HCT116 (cell line): ENCODE data around the gene RNF121. TPM values are rescaled to one million over a fixed set of nuclear protein-coding genes. Genes with fewer than 3 reads are reported as not detected.

Experiments used
- ATAC-seq: fragments of 200-7000 bp; cut with Tn5 transposase; 2 replicates; pipeline ENCODE4 v1.9.1; 2020; ENCODE audit warnings: mild to moderate bottlenecking, moderate library complexity
- Bru-seq: library from RNA; stranded (reverse); fragments of 400-500 nt; gene quantifications from one replicate; lab custom pipeline; 2021; lab: Mats Ljungman, UMichigan
- BruChase-seq, 2 experiments: library from RNA; stranded (reverse); fragments of 400-500 nt; gene quantifications; one replicate each; lab custom pipeline; 2021; lab: Mats Ljungman, UMichigan
- BruUV-seq: library from RNA; stranded (reverse); fragments of 400-500 nt; replicated peaks from 2 replicates; lab custom pipeline; 2021; lab: Mats Ljungman, UMichigan
- CTCF ChIA-PET: fragments of 300-600 bp; sonication (Branson Sonifier 250); formaldehyde crosslinking; loops from one replicate; lab custom pipeline; 2021; ENCODE audit warnings: antibody characterized with exemption; lab: Charles Lee
- POLR2A ChIA-PET: fragments of 300-600, 350-600 bp; sonication (Branson Sonifier 250); formaldehyde crosslinking; loops from one replicate; lab custom pipeline; 2021; ENCODE audit warnings: antibody characterized with exemption; lab: Charles Lee
- RAD21 ChIA-PET, 2 experiments: fragments of 300-600 bp; sonication (Branson Sonifier 250); formaldehyde crosslinking; loops; one replicate each; lab custom pipeline; 2023; ENCODE audit warnings: low total read pairs in 2 of 2; ENCODE audit not compliant: uncharacterized antibody in 2 of 2, unreplicated experiment in 2 of 2, low non-redundant PET in 1 of 2; lab: Charles Lee
- DNase-seq: peaks from one replicate; pipeline ENCODE4 v3.0.0-alpha.2; 2010; ENCODE audit warnings: low read depth, low spot score
- H2AFZ ChIP-seq: fragments of 200-600 bp; shearing (Covaris generic), sonication (generic); 2 replicates; pipeline ENCODE4 v1.6.1; 2017; ENCODE audit warnings: low read depth, mixed run types, mixed read lengths, antibody characterized with exemption, low read length; ENCODE audit not compliant: poor library complexity, severe bottlenecking
- H3K27ac ChIP-seq: 2 replicates; pipeline ENCODE4 v1.5.1; 2012; ENCODE audit warnings: low read depth, low read length
- H3K27me3 ChIP-seq: fragments of 200-600 bp; sonication (generic); 2 replicates; pipeline ENCODE4 v1.6.1; 2016; ENCODE audit warnings: mixed run types, low read length, mixed read lengths; ENCODE audit not compliant: insufficient read depth
- H3K36me3 ChIP-seq, 2 experiments: fragments of 200-500 bp in 1 of 2; fragments of 200-600 bp in 1 of 2; sonication (Bioruptor generic) in 1 of 2; sonication (generic) in 1 of 2; 2 replicates each; pipeline versions ENCODE4 v1.5.1 to v1.6.1; 2014 to 2016; ENCODE audit warnings: low read length in 2 of 2, inconsistent platforms in 1 of 2, mixed read lengths in 1 of 2, mixed run types in 1 of 2; ENCODE audit not compliant: insufficient read depth in 2 of 2, control insufficient read depth in 1 of 2
- H3K4me1 ChIP-seq, 2 experiments: fragments of 200-600 bp in 1 of 2; sonication (generic) in 1 of 2; 2 replicates each; pipeline versions ENCODE4 v1.5.1 to v1.6.1; 2012 to 2017; ENCODE audit warnings: low read length in 2 of 2, inconsistent platforms in 1 of 2, mild to moderate bottlenecking in 1 of 2, mixed read lengths in 1 of 2, mixed run types in 1 of 2, moderate library complexity in 1 of 2; ENCODE audit not compliant: insufficient read depth in 2 of 2, control insufficient read depth in 1 of 2
- H3K4me2 ChIP-seq: fragments of 200-600 bp; sonication (generic); 2 replicates; pipeline ENCODE4 v1.6.1; 2017; ENCODE audit warnings: mixed run types, low read length, mixed read lengths
- H3K4me3 ChIP-seq, 2 experiments: fragments of 200-600 bp in 1 of 2; sonication (generic) in 1 of 2; replicated peaks in 1 of 2; 2 replicates each; pipeline ENCODE4 v1.5.1; 2011 to 2016; ENCODE audit warnings: low read length in 2 of 2, control low read depth in 1 of 2, low read depth in 1 of 2, mild to moderate bottlenecking in 1 of 2, mixed read lengths in 1 of 2, mixed run types in 1 of 2
- H3K79me2 ChIP-seq: fragments of 200-600 bp; sonication (generic); 2 replicates; pipeline ENCODE4 v1.6.1; 2017; ENCODE audit warnings: mild to moderate bottlenecking, mixed run types, low read length, moderate library complexity, mixed read lengths; ENCODE audit not compliant: insufficient read depth
- H3K9ac ChIP-seq: fragments of 200-600 bp; sonication (generic); 2 replicates; pipeline ENCODE4 v1.6.1; 2016; ENCODE audit warnings: low read length, mixed read lengths
- H3K9me2 ChIP-seq: fragments of 200-600 bp; sonication (generic), shearing (Covaris generic); 2 replicates; pipeline ENCODE4 v1.6.1; 2017; ENCODE audit warnings: mixed run types, mild to moderate bottlenecking, moderate library complexity; ENCODE audit not compliant: insufficient read depth
- H3K9me3 ChIP-seq, 2 experiments: fragments of 200-500 bp in 1 of 2; fragments of 200-600 bp in 1 of 2; sonication (Bioruptor generic) in 1 of 2; sonication (generic) in 1 of 2; 2 replicates each; pipeline ENCODE4 v1.6.1; 2014 to 2017; ENCODE audit warnings: low read length in 2 of 2, mixed read lengths in 2 of 2, inconsistent platforms in 1 of 2, low read depth in 1 of 2, mild to moderate bottlenecking in 1 of 2, mixed run types in 1 of 2, moderate library complexity in 1 of 2; ENCODE audit not compliant: control insufficient read depth in 1 of 2, insufficient read depth in 1 of 2
- H4K20me1 ChIP-seq: fragments of 200-600 bp; sonication (generic), shearing (Covaris generic); 2 replicates; pipeline ENCODE4 v1.6.1; 2017; ENCODE audit warnings: mixed run types, mild to moderate bottlenecking, moderate library complexity; ENCODE audit not compliant: insufficient read depth
- CBX3 ChIP-seq: IDR thresholded peaks from 2 replicates; pipeline ENCODE4 v1.6.1; 2012; ENCODE audit warnings: low read depth
- CEBPB ChIP-seq: IDR thresholded peaks from 2 replicates; pipeline ENCODE4 v1.6.1; 2012; ENCODE audit warnings: low read depth
- EGR1 ChIP-seq: IDR thresholded peaks from 2 replicates; pipeline ENCODE4 v1.6.1; 2012; ENCODE audit warnings: low read depth
- ELF1 ChIP-seq: IDR thresholded peaks from 2 replicates; pipeline ENCODE4 v1.6.1; 2012; ENCODE audit warnings: low read depth, borderline replicate concordance
- EZH2 ChIP-seq: fragments of 200-600 bp; sonication (generic); IDR thresholded peaks from 2 replicates; pipeline ENCODE4 v1.6.1; 2017; ENCODE audit warnings: antibody characterized with exemption, mixed run types
- EZH2phosphoT487 ChIP-seq: fragments of 200-600 bp; IDR thresholded peaks from 2 replicates; pipeline ENCODE4 v1.6.1; 2018; ENCODE audit warnings: antibody characterized with exemption, borderline replicate concordance
- FOSL1 ChIP-seq: IDR thresholded peaks from 2 replicates; pipeline ENCODE4 v1.6.1; 2012; ENCODE audit warnings: low read depth
- JUND ChIP-seq: IDR thresholded peaks from 2 replicates; pipeline ENCODE4 v1.6.1; 2012
- POLR2A ChIP-seq: IDR thresholded peaks from 2 replicates; pipeline ENCODE4 v1.7.0; 2011; ENCODE audit warnings: borderline replicate concordance; ENCODE audit not compliant: insufficient read depth, insufficient read length; ENCODE audit errors: extremely low read depth
- POLR2AphosphoS5 ChIP-seq: IDR thresholded peaks from 2 replicates; pipeline ENCODE4 v1.6.1; 2011; ENCODE audit warnings: mild to moderate bottlenecking, low read depth, low read length, moderate library complexity
- RAD21 ChIP-seq: IDR thresholded peaks from 2 replicates; pipeline ENCODE4 v1.6.1; 2012; ENCODE audit warnings: low read depth, mild to moderate bottlenecking
- SIN3A ChIP-seq: IDR thresholded peaks from 2 replicates; pipeline ENCODE4 v1.6.1; 2012; ENCODE audit warnings: low read depth
- SP1 ChIP-seq: IDR thresholded peaks from 2 replicates; pipeline ENCODE4 v1.6.1; 2012; ENCODE audit warnings: low read depth
- SRF ChIP-seq: IDR thresholded peaks from 2 replicates; pipeline ENCODE4 v1.6.1; 2012; ENCODE audit warnings: low read depth
- TCF7L2 ChIP-seq: IDR thresholded peaks from 2 replicates; pipeline ENCODE4 v1.7.0; 2011; ENCODE audit warnings: borderline replicate concordance, inconsistent platforms; ENCODE audit not compliant: insufficient read depth, insufficient read length; ENCODE audit errors: extremely low read depth
- YY1 ChIP-seq: IDR thresholded peaks from 2 replicates; pipeline ENCODE4 v1.6.1; 2011; ENCODE audit warnings: low read length, low read depth, moderate library complexity, mild to moderate bottlenecking; ENCODE audit not compliant: insufficient replicate concordance; ENCODE audit errors: extremely low read depth
- ZFX ChIP-seq: fragments of 450-650 bp; IDR thresholded peaks from 2 replicates; pipeline ENCODE4 v1.6.1; 2017
- ZNF274 ChIP-seq: fragments of 200-500 bp; sonication (Bioruptor generic); IDR thresholded peaks from 2 replicates; pipeline ENCODE4 v1.6.1; 2014; ENCODE audit warnings: mild to moderate bottlenecking, low read depth, low read length, inconsistent platforms
- intact Hi-C: fragments of 100-400 bp; cut with micrococcal nuclease; formaldehyde crosslinking; loops from 2 replicates; pipeline ENCODE4 v1.10.0; 2022
- long read RNA-seq: library from polyadenylated mRNA; unstranded; transcript quantifications from one replicate; pipeline ENCODE4 v2.0.0, GENCODE V29; 2021; ENCODE audit not compliant: unreplicated experiment
- polyA plus RNA-seq: library from polyadenylated mRNA; unstranded; fragments of >200 nt; gene quantifications from 2 replicates; pipeline ENCODE4 v1.2.1, GENCODE V29; 2012; ENCODE audit warnings: missing spikeins
- total RNA-seq: library from RNA; stranded (reverse); gene quantifications from one replicate; pipeline ENCODE4 v1.2.1, GENCODE V29; 2021; ENCODE audit not compliant: unreplicated experiment
- TF ChIP-seq, protein P1 (sequence below): IDR thresholded peaks from 2 replicates; pipeline ENCODE4 v1.6.1; 2012
- TF ChIP-seq, protein P2 (sequence below): IDR thresholded peaks from 2 replicates; pipeline ENCODE4 v1.6.1; 2012
- TF ChIP-seq, protein P3 (sequence below), 3 experiments: fragments of 200-600 bp in 1 of 3; sonication (generic) in 1 of 3; IDR thresholded peaks in 2 of 3; conservative IDR thresholded peaks in 1 of 3; 2 replicates each; pipeline ENCODE4 v1.5.1; 2012 to 2017; ENCODE audit warnings: low read depth in 2 of 3, low read length in 2 of 3, antibody characterized with exemption in 1 of 3, borderline replicate concordance in 1 of 3, control low read depth in 1 of 3, mild to moderate bottlenecking in 1 of 3, mixed read lengths in 1 of 3, mixed run types in 1 of 3, moderate library complexity in 1 of 3; ENCODE audit not compliant: insufficient read depth in 1 of 3
- TF ChIP-seq, protein P4 (sequence below): IDR thresholded peaks from 2 replicates; pipeline ENCODE4 v1.6.1; 2011; ENCODE audit warnings: mild to moderate bottlenecking, low read length, moderate library complexity; ENCODE audit not compliant: insufficient replicate concordance; ENCODE audit errors: extremely low read depth

The RNF121 gene
- total RNA-seq (24.5 TPM), Bru-seq, nascent RNA (percentile 75 among the genes with signal in this experiment), BruChase-seq, experiment 1, labeled RNA remaining after a 6-hour chase (percentile 73 among the genes with signal in this experiment), BruChase-seq, experiment 2, labeled RNA remaining after a 2-hour chase (percentile 73 among the genes with signal in this experiment)
- polyA plus RNA-seq = 25.6 and 30.2 TPM in 2 replicates
- long read RNA-seq, partial matches to known transcripts = 5 of 16 reads
- long read RNA-seq, other reads (novel, unspliced or antisense) = 6 of 16 reads

GRCh38 chr11:71928737-71929443 is at the start of gene RNF121:
Gene RNF121, plus strand, starts transcription at chr11:71929046. Its CDS starts 16 bp downstream, at chr11:71929062.
- ChIA-PET CTCF (interaction anchor here (1.2 kb wide), 1 partner anchor 65 kb away, joined by 3 read pairs; no protein-coding TSS in a partner anchor), RAD21 (interaction anchor here in 1 of 2 experiments (0.6 kb wide), 1 partner anchor 9 kb away, joined by 4 read pairs; no protein-coding TSS in a partner anchor), POLR2A (interaction anchor here (1.0 kb wide), 1 partner anchor 9 kb away, joined by 3 read pairs; no protein-coding TSS in a partner anchor)
- ATAC-seq (peak; percentile 93), DNase-seq (peak; percentile 91)
- Histone ChIP-seq H3K9ac (peak within 1 kb of the TSS; percentile 91), H3K4me3 (peak within 1 kb of the TSS; percentile 83 to 89), H3K4me1 (peaks cover 4 to 18% of the 10 kb centered on the region in 2 experiments), H3K4me2 (peak within 1 kb of the TSS; percentile 92), H4K20me1 (no peaks in the 10 kb centered on the region), H3K9me3 (no peaks in the 10 kb centered on the region), H3K9me2 (no peaks in the 10 kb centered on the region), H3K79me2 (peaks cover 62% of the 10 kb centered on the region), H2AFZ (peak within 1 kb of the TSS; percentile 95), H3K27ac (peak within 1 kb of the TSS; percentile 73), H3K36me3 (no peaks in the 10 kb centered on the region), H3K27me3 (no peaks in the 10 kb centered on the region)
- BruUV-seq = no TSS peak
- intact Hi-C loops = no loop called here
- TF ChIP-seq EGR1 = peak; percentile 94
- peak; percentile 94 for TF ChIP-seq YY1
- peak; percentile 76 for TF ChIP-seq POLR2A
- no peak for TF ChIP-seq JUND
- TF ChIP-seq, protein P1, sequence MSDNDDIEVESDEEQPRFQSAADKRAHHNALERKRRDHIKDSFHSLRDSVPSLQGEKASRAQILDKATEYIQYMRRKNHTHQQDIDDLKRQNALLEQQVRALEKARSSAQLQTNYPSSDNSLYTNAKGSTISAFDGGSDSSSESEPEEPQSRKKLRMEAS = 0 out of 2 replicates have a peak, but pooled peaks have one; percentile 35
- TF ChIP-seq, protein P2, sequence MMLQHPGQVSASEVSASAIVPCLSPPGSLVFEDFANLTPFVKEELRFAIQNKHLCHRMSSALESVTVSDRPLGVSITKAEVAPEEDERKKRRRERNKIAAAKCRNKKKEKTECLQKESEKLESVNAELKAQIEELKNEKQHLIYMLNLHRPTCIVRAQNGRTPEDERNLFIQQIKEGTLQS = no peak
- no peak for TF ChIP-seq ZFX
- TF ChIP-seq ZNF274 = no peak
- no peak for TF ChIP-seq EZH2phosphoT487
- peak; percentile 91 for TF ChIP-seq SP1
- TF ChIP-seq, protein P3, sequence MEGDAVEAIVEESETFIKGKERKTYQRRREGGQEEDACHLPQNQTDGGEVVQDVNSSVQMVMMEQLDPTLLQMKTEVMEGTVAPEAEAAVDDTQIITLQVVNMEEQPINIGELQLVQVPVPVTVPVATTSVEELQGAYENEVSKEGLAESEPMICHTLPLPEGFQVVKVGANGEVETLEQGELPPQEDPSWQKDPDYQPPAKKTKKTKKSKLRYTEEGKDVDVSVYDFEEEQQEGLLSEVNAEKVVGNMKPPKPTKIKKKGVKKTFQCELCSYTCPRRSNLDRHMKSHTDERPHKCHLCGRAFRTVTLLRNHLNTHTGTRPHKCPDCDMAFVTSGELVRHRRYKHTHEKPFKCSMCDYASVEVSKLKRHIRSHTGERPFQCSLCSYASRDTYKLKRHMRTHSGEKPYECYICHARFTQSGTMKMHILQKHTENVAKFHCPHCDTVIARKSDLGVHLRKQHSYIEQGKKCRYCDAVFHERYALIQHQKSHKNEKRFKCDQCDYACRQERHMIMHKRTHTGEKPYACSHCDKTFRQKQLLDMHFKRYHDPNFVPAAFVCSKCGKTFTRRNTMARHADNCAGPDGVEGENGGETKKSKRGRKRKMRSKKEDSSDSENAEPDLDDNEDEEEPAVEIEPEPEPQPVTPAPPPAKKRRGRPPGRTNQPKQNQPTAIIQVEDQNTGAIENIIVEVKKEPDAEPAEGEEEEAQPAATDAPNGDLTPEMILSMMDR (IDR thresholded peaks at IDR 0.05 in 2 of 3, conservative IDR thresholded peaks at IDR 0.05 in 1 of 3; ENCODE audit: borderline replicate concordance in 1 of 3, insufficient read depth in 1 of 3, low read depth in 2 of 3, low read length in 2 of 3) = no peak
- no peak for TF ChIP-seq EZH2
- TF ChIP-seq FOSL1 = no peak
- no peak for TF ChIP-seq RAD21
- TF ChIP-seq, protein P4, sequence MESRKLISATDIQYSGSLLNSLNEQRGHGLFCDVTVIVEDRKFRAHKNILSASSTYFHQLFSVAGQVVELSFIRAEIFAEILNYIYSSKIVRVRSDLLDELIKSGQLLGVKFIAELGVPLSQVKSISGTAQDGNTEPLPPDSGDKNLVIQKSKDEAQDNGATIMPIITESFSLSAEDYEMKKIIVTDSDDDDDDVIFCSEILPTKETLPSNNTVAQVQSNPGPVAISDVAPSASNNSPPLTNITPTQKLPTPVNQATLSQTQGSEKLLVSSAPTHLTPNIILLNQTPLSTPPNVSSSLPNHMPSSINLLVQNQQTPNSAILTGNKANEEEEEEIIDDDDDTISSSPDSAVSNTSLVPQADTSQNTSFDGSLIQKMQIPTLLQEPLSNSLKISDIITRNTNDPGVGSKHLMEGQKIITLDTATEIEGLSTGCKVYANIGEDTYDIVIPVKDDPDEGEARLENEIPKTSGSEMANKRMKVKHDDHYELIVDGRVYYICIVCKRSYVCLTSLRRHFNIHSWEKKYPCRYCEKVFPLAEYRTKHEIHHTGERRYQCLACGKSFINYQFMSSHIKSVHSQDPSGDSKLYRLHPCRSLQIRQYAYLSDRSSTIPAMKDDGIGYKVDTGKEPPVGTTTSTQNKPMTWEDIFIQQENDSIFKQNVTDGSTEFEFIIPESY = peak; percentile 53
- TF ChIP-seq TCF7L2 = no peak
- TF ChIP-seq SRF = no peak
- no peak for TF ChIP-seq ELF1
- TF ChIP-seq CEBPB = no peak
- TF ChIP-seq SIN3A = peak; percentile 66; the same call in 1 of the 2 replicates
- TF ChIP-seq CBX3 = peak; percentile 21; the same call in 1 of the 2 replicates
- TF ChIP-seq POLR2AphosphoS5 = peak; percentile 92
